Erythroblast (primary cell): ENCODE results near the gene KLHL29.

ENCODE experiments used
- GATA1 ChIP-seq: IDR thresholded peaks from 2 replicates; pipeline ENCODE4 v1.6.1; 2011; ENCODE audit warnings: low read depth, mild to moderate bottlenecking, control low read depth, low read length, moderate library complexity
- POLR2A ChIP-seq: IDR thresholded peaks from 2 replicates; pipeline ENCODE4 v1.6.1; 2011; ENCODE audit warnings: mild to moderate bottlenecking, low read length

DNA sequence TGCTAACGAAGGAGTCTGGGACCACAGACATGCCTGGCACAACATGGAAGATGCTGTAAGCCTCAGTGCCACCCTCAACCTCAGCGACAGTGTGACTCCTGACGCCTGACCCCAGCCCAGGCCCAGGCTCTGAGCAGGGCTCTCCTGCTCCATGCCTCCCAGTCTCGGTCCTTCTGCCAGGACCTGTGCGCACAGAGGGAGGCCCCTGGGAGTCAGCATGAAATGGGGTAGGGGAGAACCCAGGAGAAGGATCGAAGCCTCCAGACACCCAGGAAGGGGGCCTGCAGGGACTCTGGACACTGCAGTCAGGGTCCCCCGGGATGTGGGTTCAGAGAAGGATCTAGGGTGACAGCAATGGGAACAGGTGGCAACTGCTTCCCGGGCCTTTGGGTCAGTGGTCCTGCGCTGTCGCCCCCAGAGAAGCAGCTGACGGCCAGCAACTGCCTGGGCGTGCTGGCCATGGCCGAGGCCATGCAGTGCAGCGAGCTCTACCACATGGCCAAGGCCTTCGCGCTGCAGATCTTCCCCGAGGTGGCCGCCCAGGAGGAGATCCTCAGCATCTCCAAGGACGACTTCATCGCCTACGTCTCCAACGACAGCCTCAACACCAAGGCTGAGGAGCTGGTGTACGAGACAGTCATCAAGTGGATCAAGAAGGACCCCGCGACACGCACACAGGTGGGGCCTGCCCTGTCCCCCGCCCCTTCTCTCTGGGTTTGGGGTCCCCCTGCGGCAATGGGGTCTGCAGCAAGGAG is 308.0 kb downstream of the KLHL29 start:
- TF ChIP-seq POLR2A (no peak), GATA1 (no peak)
